ENCODE measurements around the gene CCDC85C. TPM values are rescaled to one million over a fixed set of nuclear protein-coding genes. Genes with fewer than 3 reads are reported as not detected.

The CCDC85C gene
- total and polyA plus RNA-seq, 10 of the 15 experiments (the other 5 are each of a cell fraction or from before 2014, with no cell fraction given), result 0.03 to 3.6 (median 1.1) TPM

- Histone ChIP-seq H3K4me2 (ENCODE audit: control insufficient read depth, insufficient read depth) (no peak overlapping the region), H4K20me1 (ENCODE audit: control insufficient read depth, insufficient read depth) (no peaks in the 10 kb centered on the region)
- CTCF ChIA-PET, result interaction anchor here (0.9 kb wide), 1 partner anchor 61 kb away, joined by 4 read pairs; no protein-coding TSS in a partner anchor
- no peak for TF ChIP-seq RBBP5 (conservative IDR thresholded peaks at IDR 0.05)
- TF ChIP-seq HDAC6 (IDR thresholded peaks at IDR 0.05; ENCODE audit: unreplicated experiment), result no peak
- TF ChIP-seq NR2C1 (IDR thresholded peaks at IDR 0.05), result no peak
- no peak for TF ChIP-seq SUPT20H (IDR thresholded peaks at IDR 0.05; ENCODE audit: borderline replicate concordance, control insufficient read depth, low read depth, low read length)
- TF ChIP-seq TCF3 (IDR thresholded peaks at IDR 0.05; ENCODE audit: borderline replicate concordance, insufficient read depth, low read depth, low read length), result no peak
- TF ChIP-seq, protein P1, sequence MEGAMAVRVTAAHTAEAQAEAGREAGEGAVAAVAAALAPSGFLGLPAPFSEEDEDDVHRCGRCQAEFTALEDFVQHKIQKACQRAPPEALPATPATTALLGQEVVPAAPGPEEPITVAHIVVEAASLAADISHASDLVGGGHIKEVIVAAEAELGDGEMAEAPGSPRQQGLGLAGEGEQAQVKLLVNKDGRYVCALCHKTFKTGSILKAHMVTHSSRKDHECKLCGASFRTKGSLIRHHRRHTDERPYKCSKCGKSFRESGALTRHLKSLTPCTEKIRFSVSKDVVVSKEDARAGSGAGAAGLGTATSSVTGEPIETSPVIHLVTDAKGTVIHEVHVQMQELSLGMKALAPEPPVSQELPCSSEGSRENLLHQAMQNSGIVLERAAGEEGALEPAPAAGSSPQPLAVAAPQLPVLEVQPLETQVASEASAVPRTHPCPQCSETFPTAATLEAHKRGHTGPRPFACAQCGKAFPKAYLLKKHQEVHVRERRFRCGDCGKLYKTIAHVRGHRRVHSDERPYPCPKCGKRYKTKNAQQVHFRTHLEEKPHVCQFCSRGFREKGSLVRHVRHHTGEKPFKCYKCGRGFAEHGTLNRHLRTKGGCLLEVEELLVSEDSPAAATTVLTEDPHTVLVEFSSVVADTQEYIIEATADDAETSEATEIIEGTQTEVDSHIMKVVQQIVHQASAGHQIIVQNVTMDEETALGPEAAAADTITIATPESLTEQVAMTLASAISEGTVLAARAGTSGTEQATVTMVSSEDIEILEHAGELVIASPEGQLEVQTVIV (IDR thresholded peaks at IDR 0.05; ENCODE audit: borderline replicate concordance, partially characterized antibody), result no peak
- TF ChIP-seq ATF2 (IDR thresholded peaks at IDR 0.05; ENCODE audit: low read length), result no peak
- no peak for TF ChIP-seq IRF5 (IDR thresholded peaks at IDR 0.05; ENCODE audit: borderline replicate concordance)
- TF ChIP-seq ZNF384 (IDR thresholded peaks at IDR 0.05; ENCODE audit: borderline replicate concordance, low read depth, low read length), result no peak
- no peak for TF ChIP-seq RAD51 (IDR thresholded peaks at IDR 0.05)
- TF ChIP-seq NRF1 (conservative IDR thresholded peaks at IDR 0.05; ENCODE audit: low read depth, low read length), result no peak
- TF ChIP-seq, protein P2, sequence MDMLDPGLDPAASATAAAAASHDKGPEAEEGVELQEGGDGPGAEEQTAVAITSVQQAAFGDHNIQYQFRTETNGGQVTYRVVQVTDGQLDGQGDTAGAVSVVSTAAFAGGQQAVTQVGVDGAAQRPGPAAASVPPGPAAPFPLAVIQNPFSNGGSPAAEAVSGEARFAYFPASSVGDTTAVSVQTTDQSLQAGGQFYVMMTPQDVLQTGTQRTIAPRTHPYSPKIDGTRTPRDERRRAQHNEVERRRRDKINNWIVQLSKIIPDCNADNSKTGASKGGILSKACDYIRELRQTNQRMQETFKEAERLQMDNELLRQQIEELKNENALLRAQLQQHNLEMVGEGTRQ (IDR thresholded peaks at IDR 0.05; ENCODE audit: borderline replicate concordance, low read depth, low read length), result no peak
- TF ChIP-seq NFYA (IDR thresholded peaks at IDR 0.05; ENCODE audit: borderline replicate concordance, low read depth, low read length), result no peak
These were observed 127.1 kb downstream of the CCDC85C start for GRCh38 chr14:99476864-99477263.

More at GRCh38 chr14:99476864-99477263, 127.1 kb downstream of the CCDC85C start:
- RAD21 ChIA-PET (ENCODE audit: unreplicated experiment), result no interaction called here
- Histone ChIP-seq H3K27me3 (replicated peaks in 1 of 2; ENCODE audit: control insufficient read depth in 2 of 2, insufficient read depth in 2 of 2, low read length in 1 of 2) (no peaks in the 10 kb centered on the region), H3K79me2 (ENCODE audit: control insufficient read depth, insufficient read depth, low read length) (peaks cover 79% of the 10 kb centered on the region), H3K9me3 (replicated peaks; ENCODE audit: control insufficient read depth, insufficient read depth, low read length) (no peaks in the 10 kb centered on the region), H3K27ac (ENCODE audit: control insufficient read depth, insufficient read depth) (no peak overlapping the region), H2AFZ (ENCODE audit: control insufficient read depth, low read depth, low read length) (no peak overlapping the region), H3K4me3 (no peak overlapping the region), H3K36me3 (ENCODE audit: control insufficient read depth in 2 of 2, insufficient read depth in 2 of 2, low read length in 1 of 2) (no peaks in the 10 kb centered on the region), H3K4me1 (ENCODE audit: control insufficient read depth, insufficient read depth, low read length) (peaks cover 4% of the 10 kb centered on the region; the same call in 1 of the 2 replicates), H3K9ac (ENCODE audit: control insufficient read depth, insufficient read depth, low read length) (no peak overlapping the region)
- no TSS peak for BruUV-seq (replicated peaks)
- SMC1A ChIA-PET (ENCODE audit: uncharacterized antibody, unreplicated experiment), result no interaction called here
- 92% methylated on average over 1 of the region's 1 CpG for WGBS (ENCODE audit: insufficient coverage, insufficient replicate concordance, low lambda C conversion rate, missing lambda C conversion rate)
- DNase-seq (ENCODE audit: low read depth, low spot score), result no peak
- POLR2A ChIA-PET, result no interaction called here
- FAIRE-seq, result no peak
- intact Hi-C loops (cut with micrococcal nuclease; ENCODE audit: unreplicated experiment), result no loop called here
- in situ Hi-C loops (cut with MboI), result no loop called here
- no peak for ATAC-seq

Data from GM12878 (cell line).